Pons (tissue), 1 donor: ENCODE data around the gene CNPY4.

ENCODE experiments used
- DNase-seq: peaks from one replicate; pipeline ENCODE4 v3.0.0-alpha.2; 2016; ENCODE audit warnings: low spot score

CNPY4 gene

GRCh38 chr7:100148559-100149328, 29.3 kb downstream of the CNPY4 start, which contains the start of gene LAMTOR4:
TSS of gene LAMTOR4 (plus strand) at chr7:100148918. CDS start at chr7:100148973, 55 bp downstream.
- DNase-seq, result peak; percentile 100

DNA sequence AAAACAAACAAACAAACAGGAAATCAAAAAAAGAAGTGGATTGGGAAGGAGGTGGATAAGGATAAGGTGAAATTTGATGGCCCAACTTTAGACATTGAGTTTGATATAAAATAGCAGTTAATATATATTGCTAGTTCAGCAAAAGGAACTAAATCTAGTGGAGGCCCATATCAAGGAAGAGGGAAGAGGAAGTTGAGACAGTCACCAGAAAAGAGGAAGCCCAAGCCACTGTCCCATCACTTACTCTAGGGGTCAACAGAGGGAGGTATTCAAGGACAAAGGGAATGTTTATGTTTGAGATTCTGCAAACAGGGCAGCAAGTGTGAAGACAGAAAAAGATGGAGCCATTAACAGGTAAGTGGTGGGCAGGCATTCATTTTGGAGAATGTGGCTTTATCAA, 33.0 kb downstream of the CNPY4 start:
- DNase-seq, result peak; percentile 61

DNA sequence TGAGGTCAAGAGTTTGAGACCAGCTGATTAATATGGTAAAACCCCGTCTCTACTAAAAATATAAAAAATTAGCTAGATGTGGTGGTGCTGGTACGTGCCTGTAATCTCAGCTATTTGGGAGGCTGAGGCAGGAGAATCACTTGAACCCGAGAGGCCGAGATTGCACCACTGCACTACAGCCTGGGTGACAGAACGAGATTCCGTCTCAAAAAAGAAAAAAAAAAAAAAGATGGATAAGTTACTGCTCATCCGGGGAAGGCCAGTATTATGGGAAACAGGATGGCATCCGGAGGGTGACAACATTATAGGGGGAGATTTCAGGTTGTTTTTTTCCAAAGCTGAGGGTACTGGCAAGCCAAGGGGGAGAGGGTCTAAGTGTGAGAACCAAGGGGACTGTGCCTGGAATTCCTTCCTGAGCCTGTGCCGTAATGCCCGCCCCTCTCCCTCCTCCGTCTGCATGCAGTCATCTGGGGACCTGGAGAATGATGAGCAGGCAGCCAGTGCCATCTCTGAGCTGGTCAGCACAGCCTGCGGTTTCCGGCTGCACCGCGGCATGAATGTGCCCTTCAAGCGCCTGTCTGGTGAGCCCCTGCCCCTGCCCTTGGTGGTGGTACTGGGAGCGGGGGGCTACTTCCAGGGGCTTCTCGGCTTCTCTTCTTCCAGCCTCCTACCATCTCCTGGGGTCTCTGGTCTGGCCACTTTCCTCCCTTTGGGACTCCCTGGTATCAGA, 33.7 kb downstream of the CNPY4 start:
- DNase-seq, result no peak

DNA sequence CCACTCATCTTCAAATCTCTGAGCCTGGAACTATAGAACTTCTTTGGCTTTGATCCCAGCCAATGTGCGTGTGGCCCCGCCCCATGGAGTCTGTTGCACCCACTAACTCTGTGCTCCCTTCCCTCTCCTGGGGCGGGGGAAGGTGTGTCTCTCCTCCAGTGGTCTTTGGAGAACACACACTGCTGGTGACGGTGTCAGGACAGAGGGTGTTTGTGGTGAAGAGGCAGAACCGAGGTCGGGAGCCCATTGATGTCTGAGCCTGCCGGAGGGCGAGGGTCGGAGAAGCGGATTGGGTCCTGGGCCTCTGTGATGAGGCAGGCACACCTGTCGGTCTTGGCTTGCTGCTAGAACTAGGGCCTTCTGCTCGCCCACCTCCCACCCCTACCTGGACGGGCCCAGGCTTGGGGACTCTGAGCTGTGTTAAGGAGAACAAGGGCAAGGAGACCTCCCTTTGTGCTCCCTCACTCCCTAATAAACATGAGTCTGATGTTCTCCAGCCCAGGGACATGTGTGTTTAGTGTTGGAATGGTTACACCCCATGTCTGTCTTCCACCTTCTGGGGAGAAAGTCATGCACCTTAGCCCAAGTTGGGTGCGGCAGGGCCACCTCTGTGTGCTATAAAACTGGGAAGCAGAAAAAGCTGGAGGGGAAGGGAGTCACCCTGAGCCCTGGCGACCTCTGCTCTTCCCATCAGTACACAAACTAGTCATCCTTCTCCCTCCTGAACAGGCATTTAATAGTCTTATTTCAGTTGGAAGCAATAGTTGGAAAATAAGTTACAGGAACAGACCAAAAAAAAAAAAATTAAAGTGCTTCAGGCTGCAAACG, 34.5 kb downstream of the CNPY4 start:
- no peak for DNase-seq

DNA sequence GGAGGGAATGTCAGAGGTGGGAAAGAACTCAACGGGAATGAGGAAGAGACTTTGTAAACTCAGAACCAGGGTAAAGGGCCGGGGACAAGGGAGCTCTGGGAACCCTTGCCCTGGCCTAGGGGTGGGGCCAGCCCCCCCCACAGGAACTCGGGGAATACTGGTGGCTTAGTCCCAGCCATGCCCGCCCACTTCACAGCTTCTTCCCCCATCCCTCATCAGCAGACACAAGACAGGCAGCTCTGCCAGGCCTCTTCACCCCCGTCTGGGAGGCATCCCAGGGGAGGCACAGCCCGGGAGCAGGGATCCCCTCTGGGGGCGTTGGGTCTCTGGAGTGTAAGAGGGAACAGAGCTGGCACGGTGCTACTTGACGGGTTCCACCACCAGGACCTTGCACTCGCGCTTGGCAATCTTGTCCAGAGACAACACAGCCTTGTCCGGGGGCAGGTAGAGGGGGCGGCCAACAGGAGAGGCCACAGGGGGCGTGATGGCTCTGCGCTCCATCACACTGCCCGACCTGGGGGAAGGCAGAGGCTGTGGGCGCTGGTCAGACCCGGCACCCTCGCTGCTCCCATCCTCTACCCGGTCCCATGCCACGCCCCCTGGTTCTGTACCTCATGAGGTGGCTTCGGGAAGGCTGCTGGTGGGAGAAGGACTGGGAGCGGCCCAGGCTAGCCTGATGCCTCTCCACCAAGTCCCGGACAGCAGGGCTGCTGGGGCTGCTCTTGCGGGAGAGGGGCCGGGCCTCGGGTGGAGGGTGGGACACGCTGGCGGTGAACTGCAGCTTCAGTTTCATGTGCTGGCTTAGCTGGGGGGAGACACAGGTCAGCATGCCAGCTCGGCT, 35.4 kb downstream of the CNPY4 start:
- no peak for DNase-seq

- no peak for DNase-seq
Measured at GRCh38 chr7:100155553-100156317, 36.3 kb downstream of the CNPY4 start.

DNA sequence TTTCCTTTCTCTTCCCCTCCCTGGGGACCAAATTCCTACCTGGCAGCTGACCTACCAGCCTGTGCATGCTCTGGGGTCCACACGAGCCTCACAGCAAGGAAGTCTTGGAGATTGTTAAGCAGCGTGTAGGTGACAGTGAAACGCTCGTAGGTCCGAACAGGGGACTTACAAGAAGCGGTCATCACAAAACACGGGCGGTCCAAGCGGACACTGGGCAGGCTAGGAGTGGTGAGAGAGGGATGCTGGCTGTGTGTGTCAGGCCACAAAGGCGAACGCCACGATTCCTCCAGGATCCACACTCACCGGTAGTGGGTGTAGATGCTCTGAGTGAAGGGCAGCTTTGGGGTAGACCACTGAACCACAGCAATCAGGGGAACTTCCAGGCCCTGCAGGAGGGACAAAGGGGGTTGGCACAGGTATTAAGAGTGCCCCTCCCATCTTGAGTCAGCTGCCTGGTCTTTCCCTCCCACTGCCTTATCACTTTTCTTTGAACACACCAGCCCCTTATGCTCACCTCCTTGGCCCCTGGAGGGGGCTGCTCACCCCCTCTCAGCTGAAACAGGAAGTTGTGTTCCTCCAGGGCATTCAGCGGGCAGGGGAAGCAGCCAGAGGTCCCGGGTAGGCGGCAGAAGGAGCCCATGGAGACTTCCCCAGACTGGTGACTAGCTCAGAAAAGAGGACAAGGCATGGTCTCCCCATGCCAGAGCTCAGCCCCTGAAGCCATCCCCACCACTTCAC, 37.1 kb downstream of the CNPY4 start:
- DNase-seq, result no peak

- no peak for DNase-seq
Measured at GRCh38 chr7:100157069-100157333, 37.6 kb downstream of the CNPY4 start.

- DNase-seq, result no peak
Measured at GRCh38 chr7:100157334-100158228, 38.1 kb downstream of the CNPY4 start.

DNA sequence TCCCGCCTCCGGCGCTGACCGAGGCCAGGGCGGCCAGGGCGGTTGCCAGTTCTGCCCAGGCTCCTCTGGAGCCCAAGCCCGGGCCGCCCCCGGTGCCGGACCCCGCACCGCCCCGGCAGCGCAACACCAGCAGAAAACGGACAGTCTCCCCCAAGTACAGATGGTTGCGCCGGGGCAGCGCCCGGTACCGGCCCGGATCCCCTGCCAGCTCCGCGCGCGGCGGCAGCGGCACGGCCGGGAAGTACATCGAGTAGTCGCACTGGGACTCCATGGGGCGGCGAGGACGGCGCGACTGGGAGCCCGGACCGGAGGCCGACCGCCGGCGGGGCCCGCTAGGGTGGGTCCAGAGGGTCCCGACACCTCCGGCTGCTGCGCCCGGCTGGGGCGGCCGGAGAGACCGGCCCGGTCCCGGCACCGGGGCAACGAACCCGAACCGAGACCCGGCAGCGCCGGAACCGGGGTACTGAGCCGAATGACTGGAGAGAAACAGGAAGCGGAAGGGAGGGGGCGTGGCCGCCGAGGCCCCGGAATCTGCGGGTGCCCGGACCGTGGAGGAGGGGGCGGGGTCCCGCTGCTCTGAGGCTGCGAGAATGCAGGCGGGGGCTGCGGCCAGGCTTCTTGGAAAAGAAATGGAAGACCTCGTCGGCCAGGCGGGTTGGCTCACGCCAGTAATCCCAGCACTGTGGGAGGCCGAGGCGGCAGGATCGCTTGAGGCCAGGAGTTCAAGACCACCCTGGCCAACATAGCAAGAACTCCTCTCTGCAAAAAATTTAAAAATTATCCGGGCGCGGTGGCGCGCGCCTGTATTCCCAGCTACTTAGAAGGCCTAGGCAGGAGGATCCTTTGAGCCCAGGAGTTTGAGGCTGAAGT, 39.0 kb downstream of the CNPY4 start, which contains the start of gene TRAPPC14:
TSS of gene TRAPPC14 (minus strand) at position 495 of the 870 bp plus-strand sequence. CDS start at position 271, 224 bp downstream.
- peak; percentile 64 for DNase-seq

DNA sequence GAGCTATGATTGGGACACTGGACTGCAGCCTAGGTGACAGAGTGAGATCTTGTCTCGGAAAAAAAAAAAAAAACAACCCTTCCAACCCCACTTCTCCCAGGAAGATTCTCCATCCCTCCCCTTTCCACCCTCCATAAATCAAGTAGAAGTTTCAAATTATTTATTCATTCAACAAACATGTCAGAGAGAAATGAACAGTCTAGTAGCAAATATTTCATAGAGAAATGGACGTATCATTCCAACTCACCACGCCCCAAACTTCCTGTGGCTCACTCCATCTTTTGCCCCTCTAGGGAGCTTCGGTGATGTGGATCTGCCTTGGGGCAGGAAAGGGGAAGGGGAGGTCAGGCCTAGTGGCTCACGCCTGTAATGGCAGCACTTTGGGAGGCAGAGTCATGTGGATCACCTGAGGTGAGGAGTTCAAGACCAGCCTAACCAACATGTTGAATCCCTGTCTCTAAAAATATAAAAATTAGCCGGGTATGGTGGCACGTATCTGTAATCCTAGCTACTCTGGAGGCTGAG, 39.7 kb downstream of the CNPY4 start:
- no peak for DNase-seq

GRCh38 chr7:100160067-100160466, 40.6 kb downstream of the CNPY4 start:
- no peak for DNase-seq

DNA sequence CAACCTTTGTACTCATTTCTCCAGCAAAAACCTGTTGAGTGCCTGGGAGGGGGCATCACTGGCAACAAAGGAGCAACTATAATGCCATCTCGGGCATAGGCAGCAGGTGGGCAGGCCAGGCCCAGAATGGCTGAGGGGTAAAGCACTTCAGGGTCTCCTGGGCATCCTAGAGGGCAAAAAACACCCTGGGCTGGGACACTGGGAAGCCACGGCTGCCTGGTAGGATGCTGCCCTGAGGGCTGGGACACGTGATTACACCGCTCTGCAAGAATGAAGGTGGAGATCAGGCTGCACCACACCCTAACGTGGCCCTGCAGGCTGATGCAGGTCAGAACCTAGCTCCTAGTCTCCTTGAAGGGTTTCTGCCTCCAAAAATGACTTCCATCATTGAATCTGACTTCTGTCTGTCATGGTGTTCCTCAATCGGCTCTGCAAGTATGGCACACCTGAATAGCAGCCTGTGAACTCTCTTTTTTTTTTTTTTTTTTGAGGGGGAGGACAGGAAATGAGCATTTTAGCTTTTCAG, 43.6 kb downstream of the CNPY4 start:
- DNase-seq, result no peak

DNA sequence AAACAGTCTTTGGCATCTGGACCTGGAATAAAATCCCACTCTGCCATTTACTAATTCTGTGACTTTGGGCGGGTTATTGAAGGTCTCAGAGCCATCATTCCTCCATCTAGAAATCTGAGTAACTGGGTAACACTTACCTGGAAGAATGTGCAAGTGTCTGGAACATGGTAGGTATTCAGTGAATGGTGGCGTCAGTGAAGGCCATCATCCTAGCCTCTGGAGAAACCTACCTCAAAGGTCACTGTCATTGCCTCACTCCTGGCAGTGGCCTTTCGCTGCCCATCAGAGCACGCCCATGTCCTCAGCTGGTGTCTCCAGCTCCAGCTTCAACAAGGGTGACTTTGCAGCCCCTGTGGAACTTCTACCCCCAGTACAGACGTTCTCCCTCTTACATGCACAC, 44.4 kb downstream of the CNPY4 start:
- DNase-seq, result no peak

- no peak for DNase-seq
Measured at GRCh38 chr7:100166317-100166940, 47.0 kb downstream of the CNPY4 start.

DNA sequence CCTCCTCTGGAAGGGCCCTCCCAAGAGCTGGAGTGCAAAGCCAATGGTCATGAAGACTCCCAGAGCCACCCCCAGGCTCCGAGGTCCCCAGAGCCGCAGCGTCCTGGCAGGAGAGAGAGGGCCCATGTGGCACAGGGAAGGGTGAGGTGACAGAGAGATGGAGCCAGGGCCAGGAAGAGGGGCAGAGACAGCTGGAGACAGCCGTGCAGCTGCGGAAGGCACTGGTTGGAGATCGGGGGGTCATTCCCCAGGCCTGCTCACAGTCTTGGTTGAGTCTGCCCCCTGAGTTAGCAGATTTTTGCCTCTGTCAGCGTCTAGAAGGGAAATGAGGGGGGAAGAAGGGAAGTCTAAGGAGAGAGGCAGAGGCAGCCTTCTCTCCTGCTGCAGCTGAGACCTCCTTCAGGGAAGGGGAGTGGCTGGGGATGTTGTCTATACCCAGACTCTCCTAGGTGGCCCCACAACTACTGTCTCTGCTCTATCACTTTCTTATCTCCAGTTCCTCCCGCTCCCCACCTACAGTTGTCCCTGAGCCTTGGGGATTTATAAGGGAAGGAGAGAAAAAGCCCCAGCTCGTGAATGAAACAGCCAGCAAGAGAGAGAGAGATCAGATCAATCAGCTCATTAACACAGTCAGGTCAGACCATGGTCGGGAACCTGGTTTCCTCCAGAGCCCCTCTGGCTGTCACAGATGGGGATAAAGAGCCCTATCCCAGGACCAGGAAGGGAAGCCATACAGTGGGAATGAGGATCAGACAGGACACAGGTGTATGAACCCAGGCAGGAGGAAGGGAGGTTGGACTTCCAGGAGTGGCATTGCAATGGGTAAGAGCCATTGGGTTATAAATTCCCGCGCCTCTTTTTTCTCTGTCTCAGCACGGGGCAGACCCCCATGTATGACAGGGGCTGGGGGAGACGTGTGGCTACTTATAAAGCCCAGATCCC, 47.8 kb downstream of the CNPY4 start:
- DNase-seq, result peak; percentile 46
